Left renal cortex interstitium (tissue), 4 donors: ENCODE results near the gene HNF1A. TPM values are rescaled to one million over a fixed set of nuclear protein-coding genes. Genes with fewer than 3 reads are reported as not detected.
"Not testable (repeated sequence)": the region's sequence is repeated elsewhere in the genome, so short reads cannot be mapped to it uniquely, and the experiment has no call there.

Source experiments
- DNase-seq, 4 donors: peaks; one replicate each; pipeline ENCODE4 v3.0.0-alpha.2; 2013; ENCODE audit warnings: low read depth in 4 of 4, low spot score in 2 of 4, missing footprints in 1 of 4
- polyA plus RNA-seq, 4 donors: library from polyadenylated mRNA; unstranded; fragments of 120-200 nt; gene quantifications; one replicate each; pipeline ENCODE4 v1.2.1, GENCODE V29; 2013; ENCODE audit not compliant: insufficient read length in 4 of 4

HNF1A gene
- polyA plus RNA-seq, 4 donors = 12.2 to 24.9 (median 17.2) TPM

GRCh38 chr12:121036810-121037326 is 58.5 kb downstream of the HNF1A start:
- no peak for DNase-seq

GRCh38 chr12:121038861-121039668 is 60.7 kb downstream of the HNF1A start, which contains the start of gene OASL:
OASL (minus strand) TSS chr12:121039246; CDS start chr12:121038971, 275 bp downstream.
- DNase-seq = no peak

- DNase-seq = no peak
These were observed 64.7 kb downstream of the HNF1A start for GRCh38 chr12:121043067-121043466.

GRCh38 chr12:121047400-121047799 is 69.1 kb downstream of the HNF1A start:
- not testable (repeated sequence) for DNase-seq

GRCh38 chr12:121048442-121048841 is 70.1 kb downstream of the HNF1A start:
- DNase-seq = no peak

GRCh38 chr12:121050725-121051124 is 72.4 kb downstream of the HNF1A start:
- no peak for DNase-seq

Other genes with a start within 250 kb of the HNF1A start
- gene SPPL3, start 74.2 kb upstream of the HNF1A start, polyA plus RNA-seq = 10 to 100 TPM; 74.2 to 86.5 (median 79.6) TPM
- 10 to 100 TPM; 15.7 to 21.8 (median 19.5) TPM for gene C12orf43, start 37.9 kb downstream of the HNF1A start, polyA plus RNA-seq
- under 1 TPM in 3 of 4 donors, not detected in 1; 0.08 to 0.22 (median 0.13) TPM for gene OASL, start 60.7 kb downstream of the HNF1A start, polyA plus RNA-seq
- gene P2RX7, start 154.3 kb downstream of the HNF1A start, polyA plus RNA-seq = 1 to 10 TPM in 3 of 4 donors, under 1 TPM in 1; 0.73 to 1.1 (median 1.0) TPM
- 10 to 100 TPM; 30.2 to 38.3 (median 34.4) TPM for gene P2RX4, start 231.6 kb downstream of the HNF1A start, polyA plus RNA-seq